G401.6 (cell line): ENCODE results near the gene ITK.

Experiments used
- FAIRE-seq: peaks from 2 replicates; lab custom pipeline; 2012; peaks lifted over from hg19 to GRCh38; lab: Jason Lieb, UNC

The ITK gene

GRCh38 chr5:157248821-157249470 lies 68.3 kb downstream of the ITK start:
- no peak for FAIRE-seq

GRCh38 chr5:157252711-157253465 lies 72.2 kb downstream of the ITK start:
- FAIRE-seq: no peak

GRCh38 chr5:157253547-157253946 lies 72.9 kb downstream of the ITK start:
- FAIRE-seq: peak; percentile 13

GRCh38 chr5:157258450-157258849 lies 77.8 kb downstream of the ITK start:
- no peak for FAIRE-seq

- no peak for FAIRE-seq
These were observed 79.1 kb downstream of the ITK start for GRCh38 chr5:157259699-157260098.

GRCh38 chr5:157263496-157264090 lies 83.0 kb downstream of the ITK start:
- FAIRE-seq: no peak

GRCh38 chr5:157265714-157266285 lies 85.2 kb downstream of the ITK start, which contains the start of gene CYFIP2:
CYFIP2 (plus strand) TSS chr5:157266123; CDS start chr5:157285362, 19,239 bp downstream.
- no peak for FAIRE-seq

GRCh38 chr5:157266286-157267007 lies 85.8 kb downstream of the ITK start:
- FAIRE-seq: no peak

GRCh38 chr5:157267025-157267424 lies 86.4 kb downstream of the ITK start:
- no peak for FAIRE-seq

- FAIRE-seq: no peak
These were observed 87.3 kb downstream of the ITK start for GRCh38 chr5:157267761-157268480.

GRCh38 chr5:157269165-157269671 lies 88.6 kb downstream of the ITK start:
- no peak for FAIRE-seq

- FAIRE-seq: no peak
These were observed 89.2 kb downstream of the ITK start for GRCh38 chr5:157269761-157270272.

GRCh38 chr5:157270771-157271170 lies 90.1 kb downstream of the ITK start:
- FAIRE-seq: no peak

- no peak for FAIRE-seq
These were observed 91.2 kb downstream of the ITK start for GRCh38 chr5:157271740-157272271.

GRCh38 chr5:157273131-157273556 lies 92.5 kb downstream of the ITK start:
- FAIRE-seq: no peak

GRCh38 chr5:157275403-157275802 lies 94.8 kb downstream of the ITK start:
- FAIRE-seq: no peak

GRCh38 chr5:157278319-157279037 lies 97.8 kb downstream of the ITK start:
- no peak for FAIRE-seq

GRCh38 chr5:157279605-157280239 lies 99.1 kb downstream of the ITK start:
- FAIRE-seq: no peak

GRCh38 chr5:157280927-157281326 lies 100.3 kb downstream of the ITK start:
- no peak for FAIRE-seq

GRCh38 chr5:157282150-157282549 lies 101.5 kb downstream of the ITK start:
- no peak for FAIRE-seq
